SHP77 treated with DMSO at 0.1 percent for 48 hours (cell line): ENCODE measurements around the gene SLFNL1.

ENCODE experiments used
- DNase-seq: peaks from one replicate; lab custom pipeline; 2025; lab: John Stamatoyannopoulos, UW

SLFNL1 gene

GRCh38 chr1:41020109-41020576 is 1.4 kb downstream of the SLFNL1 start:
- no peak for DNase-seq

DNA sequence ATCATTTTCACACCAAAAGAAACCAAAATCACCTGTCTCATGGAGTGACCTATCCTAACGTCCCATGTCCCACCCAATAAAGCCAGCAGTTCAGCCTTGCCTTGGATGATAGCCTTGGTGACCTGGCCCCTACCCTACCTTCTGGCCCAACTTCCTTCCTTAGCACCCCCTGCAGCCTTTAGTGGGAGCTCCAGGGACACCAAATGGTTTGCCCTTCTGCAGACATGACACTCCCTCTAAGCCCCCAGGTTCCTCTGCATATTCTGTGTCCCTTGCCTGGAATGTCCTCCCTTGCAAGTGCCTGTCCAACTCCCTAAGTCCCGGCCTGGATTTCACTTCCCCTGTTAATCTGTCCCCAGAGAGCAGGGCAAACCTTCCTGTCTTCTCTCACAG is 2.2 kb downstream of the SLFNL1 start:
- no peak for DNase-seq

- DNase-seq, result no peak
These were observed 3.5 kb downstream of the SLFNL1 start for GRCh38 chr1:41018018-41018410.

DNA sequence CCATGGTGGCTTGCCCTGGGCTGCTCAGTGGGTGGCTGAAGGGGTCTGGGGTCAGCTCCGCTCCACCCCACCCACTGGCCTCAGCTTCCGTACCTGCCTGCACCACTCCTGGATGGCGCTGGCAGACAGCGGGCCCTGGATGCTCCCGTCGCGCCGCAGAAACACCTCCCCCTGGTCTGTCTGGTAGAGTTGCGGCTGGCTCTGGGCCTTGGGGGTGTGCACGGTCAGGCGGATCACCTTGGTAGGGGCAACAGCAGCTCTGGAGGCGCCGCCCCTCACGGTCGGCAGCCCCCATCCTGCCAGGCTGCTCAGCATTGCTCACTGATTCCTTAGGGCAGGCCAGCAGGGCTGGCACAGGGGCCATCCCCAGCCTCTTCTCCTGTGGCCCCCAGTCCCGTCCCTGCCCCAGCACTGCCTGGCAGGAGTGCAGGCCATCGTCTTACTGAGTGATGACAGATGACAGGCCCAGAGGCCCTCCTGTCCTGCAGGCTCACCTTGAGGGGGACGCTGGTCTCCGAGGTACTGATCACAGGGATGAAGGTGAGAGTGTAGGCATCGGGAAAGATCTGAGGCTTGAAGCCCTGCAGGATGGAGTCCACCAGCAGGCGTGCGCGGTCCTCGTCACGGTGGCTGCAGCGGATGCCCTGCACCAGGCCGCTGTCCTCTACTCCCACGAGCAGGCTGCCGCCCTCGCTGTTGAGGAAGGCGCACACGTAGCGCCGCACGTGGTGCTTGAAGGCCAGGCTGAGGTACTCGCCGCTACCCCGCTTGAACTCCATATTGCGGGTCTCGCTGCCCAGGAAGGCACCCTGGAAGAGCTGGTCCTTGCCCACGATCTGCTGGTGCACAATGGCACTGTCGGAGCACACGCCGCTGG is 4.1 kb downstream of the SLFNL1 start:
- no peak for DNase-seq

DNA sequence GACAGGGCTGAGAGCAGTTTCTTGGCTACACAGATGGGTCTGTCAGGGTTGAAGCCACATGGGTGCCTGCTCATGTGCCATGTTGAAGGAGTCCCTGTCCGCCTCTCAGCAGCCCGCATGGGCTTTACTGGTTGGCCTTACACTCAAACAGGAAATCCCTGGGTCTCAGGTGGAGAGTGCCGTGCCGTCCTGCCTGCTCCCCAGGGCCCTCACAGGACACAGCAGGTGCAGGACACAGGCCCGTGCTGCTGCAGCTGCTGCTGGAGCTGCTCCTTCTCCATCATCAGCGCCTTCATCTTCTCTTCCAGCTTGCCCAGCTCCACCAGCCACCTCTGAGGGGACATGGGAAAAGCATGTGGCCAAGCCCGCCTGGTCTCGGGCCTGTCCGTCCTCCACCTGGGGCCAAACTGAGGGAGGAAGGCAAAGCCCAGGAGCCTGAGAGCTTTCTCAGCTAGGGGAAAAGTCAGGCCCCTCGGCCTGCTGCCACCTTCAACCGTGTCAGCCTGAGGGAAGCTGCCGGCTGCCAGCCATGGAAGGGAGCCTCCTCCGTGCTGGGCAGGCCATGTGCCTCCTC is 5.5 kb downstream of the SLFNL1 start:
- no peak for DNase-seq

DNA sequence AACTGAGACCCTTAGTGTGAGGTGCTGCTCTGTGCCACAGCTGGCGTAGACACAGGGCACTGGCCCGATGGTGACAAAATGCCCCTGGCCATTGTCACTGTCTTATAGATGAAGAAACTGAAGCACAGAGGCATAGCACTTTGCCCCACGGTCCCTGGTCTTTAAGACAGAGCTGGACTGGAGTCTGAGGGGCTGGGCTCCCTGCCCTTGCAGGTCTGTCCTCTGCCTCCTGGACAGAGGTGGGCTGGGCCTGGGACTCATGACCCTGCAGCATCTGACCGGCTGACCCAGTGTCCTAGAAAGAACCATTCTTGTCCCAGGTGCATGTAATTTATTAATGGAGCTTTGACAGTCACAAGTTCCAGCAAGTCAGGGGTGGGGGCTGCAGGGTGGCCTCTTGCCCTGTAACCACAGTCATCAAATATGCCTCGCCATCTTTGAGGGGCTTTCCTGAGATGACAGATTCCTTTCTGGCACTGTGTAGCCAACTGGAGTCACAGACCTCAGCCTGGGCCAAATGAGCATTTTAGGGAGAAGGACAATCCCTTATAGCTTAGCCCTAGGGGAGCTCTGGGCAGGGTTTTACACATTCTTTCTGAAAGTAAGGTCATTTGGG is 6.1 kb downstream of the SLFNL1 start:
- DNase-seq, result no peak

GRCh38 chr1:41014871-41015270 is 6.7 kb downstream of the SLFNL1 start:
- no peak for DNase-seq

DNA sequence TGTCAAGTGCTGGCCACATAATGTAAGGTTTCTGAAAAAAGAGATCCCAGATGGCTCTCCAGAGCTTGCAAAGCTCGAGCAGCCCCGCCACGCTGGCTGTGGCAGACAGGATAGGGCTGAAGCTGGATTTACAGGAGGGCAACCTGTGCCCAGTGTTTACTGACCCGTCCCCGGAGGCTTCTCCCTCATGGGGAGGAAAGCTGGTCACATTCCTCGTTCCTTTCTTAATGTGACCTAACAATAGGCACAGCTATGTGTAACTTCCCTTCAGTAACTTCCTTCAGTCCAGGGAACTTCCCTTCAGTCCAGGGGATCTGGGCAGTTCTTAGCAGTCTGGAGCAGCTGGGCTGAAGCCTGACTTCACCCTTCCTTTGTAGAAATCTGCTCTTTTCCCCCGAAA is 7.7 kb downstream of the SLFNL1 start:
- no peak for DNase-seq

GRCh38 chr1:41013024-41013423 is 8.5 kb downstream of the SLFNL1 start:
- no peak for DNase-seq

- DNase-seq, result no peak
These were observed 11.2 kb downstream of the SLFNL1 start for GRCh38 chr1:41010345-41010744.

DNA sequence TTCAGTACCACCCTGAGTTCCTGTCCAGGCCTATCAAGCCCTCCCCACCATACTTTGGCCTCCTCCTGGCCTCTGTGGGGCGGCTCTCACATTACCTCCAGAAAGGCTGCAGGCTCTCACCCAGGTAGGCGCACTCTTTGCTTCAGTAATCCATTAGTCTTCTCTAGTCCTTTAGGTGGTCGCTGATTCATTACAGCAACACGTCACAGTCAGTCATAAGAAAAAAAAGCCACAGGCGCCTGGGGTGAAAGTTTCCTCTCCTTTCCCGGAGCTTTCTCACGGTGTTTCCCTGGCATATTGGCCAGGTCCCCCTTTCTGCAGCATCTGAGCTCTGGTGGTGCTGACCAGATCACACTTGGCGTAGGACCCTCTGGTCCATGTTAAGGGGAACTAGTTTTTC is 12.1 kb downstream of the SLFNL1 start:
- DNase-seq, result no peak

GRCh38 chr1:41006942-41007865 is 14.3 kb downstream of the SLFNL1 start:
- no peak for DNase-seq

- no peak for DNase-seq
These were observed 15.6 kb downstream of the SLFNL1 start for GRCh38 chr1:41005876-41006275.

DNA sequence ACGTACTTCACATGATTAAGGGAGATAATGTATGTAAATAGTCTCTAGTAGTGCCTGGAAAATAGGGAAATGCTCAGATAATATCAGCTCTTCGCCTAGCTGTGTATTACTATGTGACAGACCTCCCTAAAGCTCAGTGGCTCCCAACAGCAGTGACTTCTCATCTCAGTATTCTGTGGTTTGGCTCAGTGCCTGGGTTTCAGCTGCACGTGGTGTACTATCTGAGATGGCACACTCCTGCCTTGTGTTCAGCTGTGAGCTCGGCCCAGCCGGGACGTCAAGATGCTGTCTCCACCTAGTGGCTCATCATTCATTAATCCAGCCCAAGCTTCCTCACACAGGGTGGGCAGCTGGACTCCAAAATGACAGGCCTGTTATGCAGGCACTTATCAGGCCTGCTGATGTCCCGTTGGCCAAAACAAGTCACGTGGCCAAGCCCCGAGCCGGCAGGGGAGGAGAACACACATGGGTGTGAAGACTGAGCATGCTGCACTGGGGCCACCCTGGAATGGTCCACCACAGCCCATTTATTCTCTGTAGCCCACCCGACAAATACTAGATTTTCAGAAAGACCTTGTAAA is 17.8 kb downstream of the SLFNL1 start:
- DNase-seq, result peak; percentile 37

DNA sequence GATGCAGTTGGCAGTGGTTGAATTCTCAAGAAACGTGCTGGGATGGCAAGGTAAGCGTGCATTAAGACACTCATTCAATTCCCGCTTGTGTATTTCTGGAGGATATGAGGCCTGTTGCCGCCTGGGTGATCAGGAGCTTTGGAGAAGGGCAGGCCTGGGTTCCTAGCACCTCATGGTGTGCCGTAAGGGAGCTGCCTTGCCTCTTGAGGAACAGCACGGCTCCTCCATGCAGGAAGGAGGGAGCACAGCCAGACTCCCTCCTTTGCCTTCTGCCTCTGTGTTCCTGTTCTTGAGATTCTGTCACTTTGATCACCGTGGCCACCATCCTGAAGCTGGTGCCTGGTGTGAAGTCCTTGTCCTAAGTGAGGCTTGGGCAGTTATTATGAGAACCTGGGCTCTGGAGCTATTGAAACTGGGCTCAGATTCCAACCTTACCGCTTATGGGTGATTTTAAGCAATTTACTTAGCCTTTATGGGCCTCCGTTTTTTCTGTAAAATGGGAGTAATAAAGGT is 18.3 kb downstream of the SLFNL1 start:
- DNase-seq, result no peak

- DNase-seq, result no peak
These were observed 22.9 kb downstream of the SLFNL1 start for GRCh38 chr1:40998668-40999067.

DNA sequence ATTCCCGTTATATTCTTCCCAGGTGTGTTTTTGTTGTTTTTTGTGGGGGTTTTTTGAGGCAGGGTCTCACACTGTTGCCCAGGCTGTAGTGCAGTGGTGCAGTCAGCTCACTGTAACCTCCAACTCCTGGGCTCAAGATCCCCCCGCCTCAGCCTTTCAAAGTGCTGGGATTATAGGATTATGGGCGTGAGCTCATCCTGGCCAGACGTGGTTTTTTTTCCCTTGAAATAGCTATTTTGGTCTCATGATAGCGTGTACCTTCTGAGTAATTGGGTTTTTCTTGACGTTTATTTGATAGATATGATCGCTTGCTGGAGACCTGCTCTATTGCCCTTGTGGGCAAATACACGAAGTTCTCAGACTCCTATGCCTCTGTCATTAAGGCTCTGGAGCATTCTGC is 24.4 kb downstream of the SLFNL1 start:
- no peak for DNase-seq

DNA sequence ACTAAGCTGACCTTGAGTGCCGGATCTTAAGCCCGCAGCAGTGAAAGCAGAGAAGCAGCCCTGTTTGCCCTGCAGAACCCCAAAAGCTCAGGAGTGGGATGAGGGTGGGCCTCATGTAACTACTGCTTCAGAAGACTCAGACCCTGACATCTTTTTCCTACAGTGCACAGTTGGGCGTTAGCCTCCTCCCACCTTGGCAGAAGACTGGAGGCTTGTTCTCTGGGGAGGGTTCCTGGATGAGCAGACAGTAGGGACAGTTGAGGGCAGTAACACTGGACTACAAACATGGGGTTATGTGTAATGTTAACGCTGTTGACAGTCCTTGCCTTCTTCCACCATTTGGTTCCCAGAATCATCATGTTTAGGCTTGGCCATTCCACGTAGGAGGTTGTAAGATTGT is 32.5 kb downstream of the SLFNL1 start:
- no peak for DNase-seq

DNA sequence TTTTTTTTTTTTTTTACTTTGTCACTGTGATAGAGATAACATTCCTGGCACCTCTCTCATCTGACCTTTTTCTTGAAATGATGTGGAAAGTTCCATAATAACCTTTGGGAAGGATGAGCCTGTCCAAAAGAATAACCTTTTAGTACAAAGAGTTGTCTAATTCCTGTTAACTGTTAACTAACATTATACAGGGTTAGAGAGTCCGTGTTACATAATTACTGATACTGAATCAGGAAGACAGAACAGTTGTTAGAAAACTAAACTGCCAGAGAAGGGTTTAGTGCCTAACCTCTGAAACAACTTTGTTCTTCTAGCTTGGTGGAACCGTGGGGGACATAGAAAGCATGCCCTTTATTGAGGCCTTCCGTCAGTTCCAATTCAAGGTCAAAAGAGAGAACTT is 33.2 kb downstream of the SLFNL1 start:
- DNase-seq, result no peak

GRCh38 chr1:40987439-40988276 is 33.9 kb downstream of the SLFNL1 start:
- DNase-seq, result no peak

DNA sequence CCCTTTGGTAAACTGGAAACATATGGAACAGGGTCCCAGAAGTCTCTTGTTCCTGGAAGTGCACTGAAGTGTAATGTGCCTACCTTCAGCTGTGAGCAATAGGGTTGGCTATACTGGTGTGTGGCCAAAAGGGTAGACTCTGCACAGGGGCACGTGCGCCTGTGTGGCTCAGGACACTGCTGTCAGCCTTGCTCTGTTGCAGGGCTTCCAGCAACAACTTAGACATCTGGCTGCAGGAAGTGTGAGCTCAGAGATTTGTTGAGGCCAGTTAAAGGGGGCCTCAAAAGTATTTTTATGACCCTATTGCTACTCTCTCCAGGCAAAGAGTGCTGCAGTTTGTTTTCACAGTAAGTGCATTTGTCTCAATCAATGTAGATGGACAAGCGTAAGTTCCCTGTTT is 34.6 kb downstream of the SLFNL1 start:
- no peak for DNase-seq
